K562 (cell line): ENCODE data around the gene SLC25A44. TPM values are rescaled to one million over a fixed set of nuclear protein-coding genes. Genes with fewer than 3 reads are reported as not detected.

Source experiments
- ARID1B ChIP-seq: fragments of 450-650 bp; IDR thresholded peaks from 2 replicates; pipeline ENCODE4 v1.6.1; 2016; ENCODE audit warnings: antibody characterized with exemption, mild to moderate bottlenecking, inconsistent platforms
- ASH1L ChIP-seq: fragments of 450-650 bp; IDR thresholded peaks from 2 replicates; pipeline ENCODE4 v1.6.1; 2018; ENCODE audit warnings: borderline replicate concordance, mild to moderate bottlenecking, low read depth; ENCODE audit not compliant: partially characterized antibody
- CEBPG ChIP-seq, 3 experiments: fragments of 200-800 bp in 1 of 3; sonication (Bioruptor generic) in 1 of 3; sonication (generic) in 1 of 3; formaldehyde crosslinking in 1 of 3; IDR thresholded peaks in 2 of 3; conservative IDR thresholded peaks in 1 of 3; 2 replicates each; pipeline versions ENCODE4 v1.6.1 to v1.8.0; 2016 to 2022; ENCODE audit warnings: missing compliant biosample characterization in 2 of 3, missing genetic modification characterization in 2 of 3, mild to moderate bottlenecking in 1 of 3, missing genetic modification reagents in 1 of 3
- CREBBP ChIP-seq: IDR thresholded peaks from one replicate; pipeline ENCODE4 v1.6.1; 2012; ENCODE audit warnings: low read depth, mild to moderate bottlenecking, control low read depth, inconsistent platforms, low read length
- ELF1 ChIP-seq: fragments of 200-800 bp; sonication (Bioruptor generic); IDR thresholded peaks from 2 replicates; pipeline ENCODE4 v1.6.1; 2016; ENCODE audit warnings: missing genetic modification characterization, missing compliant biosample characterization
- FOXJ2 ChIP-seq: fragments of 200-800 bp; sonication (Bioruptor generic); IDR thresholded peaks from 2 replicates; pipeline ENCODE4 v1.6.1; 2016; ENCODE audit warnings: missing genetic modification characterization, missing compliant biosample characterization
- GABPB2 ChIP-seq: fragments of 250-450 bp; sonication (Bioruptor Pico); conservative IDR thresholded peaks from 2 replicates; pipeline ENCODE4 v1.5.1; 2021; ENCODE audit warnings: mild to moderate bottlenecking
- KDM1A ChIP-seq, 2 experiments: fragments of 450-650 bp; IDR thresholded peaks; 2 replicates each; pipeline ENCODE4 v1.6.1; 2016; ENCODE audit warnings: mild to moderate bottlenecking in 2 of 2
- MCM2 ChIP-seq: fragments of 450-650 bp; IDR thresholded peaks from 2 replicates; pipeline ENCODE4 v1.6.1; 2017; ENCODE audit warnings: low read depth, mild to moderate bottlenecking
- MTA1 ChIP-seq: fragments of 450-650 bp; IDR thresholded peaks from 2 replicates; pipeline ENCODE4 v1.6.1; 2017; ENCODE audit warnings: borderline replicate concordance
- MTA2 ChIP-seq: fragments of 450-650 bp; IDR thresholded peaks from 2 replicates; pipeline ENCODE4 v1.6.1; 2016; ENCODE audit warnings: low read depth
- MYNN ChIP-seq, 2 experiments: sonication (generic); formaldehyde crosslinking in 1 of 2; IDR thresholded peaks; 2 replicates each; pipeline versions ENCODE4 v1.5.0 to v1.6.1; 2016 to 2020; ENCODE audit warnings: antibody characterized with exemption in 1 of 2, missing genetic modification reagents in 1 of 2
- POLR2G ChIP-seq: fragments of 200-400 bp; formaldehyde crosslinking; IDR thresholded peaks from 2 replicates; pipeline ENCODE4 v1.6.1; 2017; ENCODE audit warnings: low read depth, mild to moderate bottlenecking, antibody characterized with exemption, low read length, moderate library complexity
- PPARD ChIP-seq: fragments of 250-450 bp; sonication (Bioruptor Pico); IDR thresholded peaks from 2 replicates; pipeline ENCODE4 v1.8.0; 2022; ENCODE audit warnings: inconsistent platforms, mild to moderate bottlenecking, moderate library complexity
- PTTG1 ChIP-seq: fragments of 450-650 bp; IDR thresholded peaks from 2 replicates; pipeline ENCODE4 v1.6.1; 2016; ENCODE audit warnings: low read depth, mild to moderate bottlenecking, missing genetic modification characterization, missing compliant biosample characterization
- PURB ChIP-seq: sonication (generic); formaldehyde crosslinking; IDR thresholded peaks from 2 replicates; pipeline ENCODE4 v1.9.0; 2021; ENCODE audit warnings: low read depth, mild to moderate bottlenecking, missing genetic modification reagents
- RHOXF2B ChIP-seq: fragments of 250-450 bp; sonication (Bioruptor Pico); conservative IDR thresholded peaks from 2 replicates; pipeline ENCODE4 v1.5.1; 2021
- SMARCA4 ChIP-seq: fragments of 450-650 bp; IDR thresholded peaks from 2 replicates; pipeline ENCODE4 v1.6.1; 2016
- SRF ChIP-seq, 2 experiments: fragments of 250-450, 450-650 bp in 1 of 2; sonication (Bioruptor Pico) in 1 of 2; sonication (generic) in 1 of 2; formaldehyde crosslinking; IDR thresholded peaks; 2 replicates each; pipeline versions ENCODE4 v1.5.0 to v1.5.1; 2020 to 2022; ENCODE audit warnings: mild to moderate bottlenecking in 1 of 2, missing genetic modification reagents in 1 of 2
- STAG1 ChIP-seq: sonication (generic); formaldehyde crosslinking; IDR thresholded peaks from 2 replicates; pipeline ENCODE4 v1.5.0; 2020; ENCODE audit warnings: missing genetic modification reagents, borderline replicate concordance
- TAF15 ChIP-seq: fragments of 200-400 bp; formaldehyde crosslinking; IDR thresholded peaks from 2 replicates; pipeline ENCODE4 v1.6.1; 2017; ENCODE audit warnings: mild to moderate bottlenecking, low read depth, low read length, moderate library complexity
- TAL1 ChIP-seq: fragments of 450-650 bp; IDR thresholded peaks from 2 replicates; pipeline ENCODE4 v1.6.1; 2016; ENCODE audit warnings: mild to moderate bottlenecking
- ZNF134 ChIP-seq: fragments of 250-450 bp; sonication (Bioruptor Pico); conservative IDR thresholded peaks from 2 replicates; pipeline ENCODE4 v1.4.0; 2020
- ZNF217 ChIP-seq: sonication (generic); formaldehyde crosslinking; IDR thresholded peaks from 2 replicates; pipeline ENCODE4 v1.8.0; 2022; ENCODE audit warnings: mild to moderate bottlenecking, missing genetic modification reagents
- ZNF253 ChIP-seq: fragments of 250-450 bp; sonication (Bioruptor Pico); conservative IDR thresholded peaks from 2 replicates; pipeline ENCODE4 v1.6.1; 2021; ENCODE audit warnings: mild to moderate bottlenecking
- ZNF830 ChIP-seq: fragments of 250-450 bp; sonication (Bioruptor Pico); IDR thresholded peaks from 2 replicates; pipeline ENCODE4 v1.5.0; 2021; ENCODE audit warnings: mild to moderate bottlenecking
- ZSCAN29 ChIP-seq: fragments of 450-650 bp; IDR thresholded peaks from 2 replicates; pipeline ENCODE4 v1.6.1; 2017
- polyA plus RNA-seq, 8 experiments: library from polyadenylated mRNA; depleted of rRNA in 4 of 8; stranded (reverse) in 5 of 8; unstranded in 3 of 8; fragments of >200 nt; fragmentation: Nextera tagmentation in 2 of 8; fragmentation: Illumina TruSeq in 1 of 8; extraction: Ambion mirVana in 2 of 8; extraction: Trizol in 1 of 8; gene quantifications; 2 replicates each; pipeline versions ENCODE4 v1.2.1 to v1.2.3, GENCODE V29; 2011 to 2014; ENCODE audit warnings: inconsistent platforms in 1 of 8, missing spikeins in 1 of 8
- total RNA-seq, 7 experiments: library from RNA; depleted of rRNA in 6 of 7; stranded (reverse); fragments of >200 nt in 6 of 7; fragmentation: Illumina TruSeq in 2 of 7; extraction: Trizol in 2 of 7; gene quantifications; 2 replicates each; pipeline versions ENCODE4 v1.2.1 to v1.2.3, GENCODE V29; 2011 to 2021; ENCODE audit warnings: low replicate concordance in 1 of 7
- TF ChIP-seq, protein P1 (sequence below), 2 experiments: fragments of 200-800 bp in 1 of 2; sonication (Bioruptor generic) in 1 of 2; sonication (generic) in 1 of 2; formaldehyde crosslinking in 1 of 2; IDR thresholded peaks in 1 of 2; conservative IDR thresholded peaks in 1 of 2; 2 replicates each; pipeline versions ENCODE4 v1.5.0 to v1.6.1; 2016 to 2020; ENCODE audit warnings: missing compliant biosample characterization in 1 of 2, missing genetic modification characterization in 1 of 2, missing genetic modification reagents in 1 of 2
- TF ChIP-seq, protein P2 (sequence below): fragments of 250-450 bp; sonication (Bioruptor Pico); IDR thresholded peaks from 2 replicates; pipeline ENCODE4 v1.5.0; 2020; ENCODE audit warnings: mild to moderate bottlenecking

The SLC25A44 gene
- total and polyA plus RNA-seq, 9 of the 15 experiments (the other 6 are each of a cell fraction or from before 2014, with no cell fraction given): 4.4 to 22.8 (median 12.5) TPM

DNA sequence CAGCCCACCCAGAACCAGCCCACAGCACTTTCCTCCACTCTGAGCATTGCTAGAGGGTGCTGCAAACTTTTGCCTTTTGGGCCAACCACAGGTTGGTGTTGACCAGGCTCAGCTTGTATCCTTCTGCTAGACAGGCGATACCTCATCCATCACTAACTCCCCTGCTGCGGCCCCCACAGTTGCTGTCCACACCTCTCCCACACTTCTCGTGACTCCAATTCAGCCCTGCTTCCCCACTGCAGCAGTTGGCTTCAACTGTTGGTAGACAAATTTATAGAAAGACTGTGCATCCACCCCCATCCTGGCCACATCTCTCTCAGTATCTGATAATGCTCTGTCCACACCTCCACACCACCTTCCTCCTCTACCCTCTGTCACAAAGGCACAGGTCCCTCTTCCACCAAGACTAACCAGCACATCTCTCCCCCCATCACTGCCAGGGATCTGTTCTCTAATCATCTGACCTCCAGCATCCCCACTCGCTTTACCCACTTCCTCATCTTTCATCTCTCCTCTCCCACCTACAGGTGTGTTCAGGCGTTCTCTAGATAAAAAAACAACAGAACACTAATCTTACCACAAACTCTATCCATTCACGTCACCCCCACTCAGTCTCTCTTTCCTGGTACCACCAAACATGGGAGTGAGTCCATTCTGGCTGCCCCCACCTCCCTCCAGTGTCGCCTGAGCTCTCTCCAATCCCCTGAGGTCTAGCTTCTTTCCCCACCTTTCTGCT, 15.8 kb upstream of the SLC25A44 start (continued):
- no peak for TF ChIP-seq POLR2G
- TF ChIP-seq GABPB2 (CRISPR knock-in tag): no peak
- no peak for TF ChIP-seq CEBPG (CRISPR knock-in tag; IDR thresholded peaks at IDR 0.05)
- no peak for TF ChIP-seq CEBPG (tag; conservative IDR thresholded peaks at IDR 0.05 in 1 of 2, IDR thresholded peaks at IDR 0.05 in 1 of 2)
- TF ChIP-seq RHOXF2B: no peak
- TF ChIP-seq ARID1B: peak; percentile 68
- peak; percentile 58; the same call in 1 of the 2 replicates for TF ChIP-seq TAL1
- TF ChIP-seq ZNF217: no peak
- TF ChIP-seq CREBBP: no peak
- no peak for TF ChIP-seq ELF1 (tag)
- 0 out of 2 replicates have a peak, but pooled peaks have one; percentile 37 for TF ChIP-seq MTA1
- TF ChIP-seq ASH1L: no peak
- TF ChIP-seq, protein P1, sequence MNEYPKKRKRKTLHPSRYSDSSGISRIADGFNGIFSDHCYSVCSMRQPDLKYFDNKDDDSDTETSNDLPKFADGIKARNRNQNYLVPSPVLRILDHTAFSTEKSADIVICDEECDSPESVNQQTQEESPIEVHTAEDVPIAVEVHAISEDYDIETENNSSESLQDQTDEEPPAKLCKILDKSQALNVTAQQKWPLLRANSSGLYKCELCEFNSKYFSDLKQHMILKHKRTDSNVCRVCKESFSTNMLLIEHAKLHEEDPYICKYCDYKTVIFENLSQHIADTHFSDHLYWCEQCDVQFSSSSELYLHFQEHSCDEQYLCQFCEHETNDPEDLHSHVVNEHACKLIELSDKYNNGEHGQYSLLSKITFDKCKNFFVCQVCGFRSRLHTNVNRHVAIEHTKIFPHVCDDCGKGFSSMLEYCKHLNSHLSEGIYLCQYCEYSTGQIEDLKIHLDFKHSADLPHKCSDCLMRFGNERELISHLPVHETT (CRISPR knock-in tag; conservative IDR thresholded peaks at IDR 0.05 in 1 of 2, IDR thresholded peaks at IDR 0.05 in 1 of 2): no peak
- no peak for TF ChIP-seq PPARD
- TF ChIP-seq ZNF830: no peak
- TF ChIP-seq, protein P2, sequence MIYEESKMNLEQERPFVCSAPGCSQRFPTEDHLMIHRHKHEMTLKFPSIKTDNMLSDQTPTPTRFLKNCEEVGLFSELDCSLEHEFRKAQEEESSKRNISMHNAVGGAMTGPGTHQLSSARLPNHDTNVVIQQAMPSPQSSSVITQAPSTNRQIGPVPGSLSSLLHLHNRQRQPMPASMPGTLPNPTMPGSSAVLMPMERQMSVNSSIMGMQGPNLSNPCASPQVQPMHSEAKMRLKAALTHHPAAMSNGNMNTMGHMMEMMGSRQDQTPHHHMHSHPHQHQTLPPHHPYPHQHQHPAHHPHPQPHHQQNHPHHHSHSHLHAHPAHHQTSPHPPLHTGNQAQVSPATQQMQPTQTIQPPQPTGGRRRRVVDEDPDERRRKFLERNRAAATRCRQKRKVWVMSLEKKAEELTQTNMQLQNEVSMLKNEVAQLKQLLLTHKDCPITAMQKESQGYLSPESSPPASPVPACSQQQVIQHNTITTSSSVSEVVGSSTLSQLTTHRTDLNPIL (CRISPR knock-in tag): no peak
- TF ChIP-seq PTTG1 (tag): no peak
- TF ChIP-seq ZSCAN29: no peak
- TF ChIP-seq ZNF253 (CRISPR knock-in tag): no peak
- no peak for TF ChIP-seq MYNN (IDR thresholded peaks at IDR 0.05)
- no peak for TF ChIP-seq MYNN (CRISPR knock-in tag; IDR thresholded peaks at IDR 0.05)
- 0 out of 2 replicates have a peak, but pooled peaks have one; percentile 18 for TF ChIP-seq MTA2
- TF ChIP-seq PURB (CRISPR knock-in tag): no peak
- TF ChIP-seq TAF15: no peak
- TF ChIP-seq STAG1 (CRISPR knock-in tag): no peak
- no peak for TF ChIP-seq ZNF134 (CRISPR knock-in tag)
- TF ChIP-seq MCM2: no peak
- TF ChIP-seq SRF (CRISPR knock-in tag; IDR thresholded peaks at IDR 0.05): no peak
- TF ChIP-seq FOXJ2 (tag): no peak
- peak; percentile 25 to 27; a peak in 2 of 4 replicates for TF ChIP-seq KDM1A (IDR thresholded peaks at IDR 0.05)
- peak; percentile 12; the same call in 1 of the 2 replicates for TF ChIP-seq SMARCA4
